Ascending aorta (tissue), 2 donors: Measurements from ENCODE around the gene TRERF1. TPM values are rescaled to one million over a fixed set of nuclear protein-coding genes. Genes with fewer than 3 reads are reported as not detected.

Experiments used
- DNase-seq, 2 donors: peaks; one replicate each; pipeline ENCODE4 v3.0.0-alpha.2; 2019; ENCODE audit warnings: low spot score in 2 of 2
- H3K27ac ChIP-seq, 2 donors: fragments of 200-600 bp; sonication (generic); one replicate each; pipeline ENCODE4 v1.5.1; 2016 to 2017; ENCODE audit warnings: mild to moderate bottlenecking in 1 of 2
- H3K27me3 ChIP-seq: fragments of 200-600 bp; sonication (generic); one replicate; pipeline ENCODE4 v1.5.1; 2017
- H3K36me3 ChIP-seq, 2 donors: fragments of 200-600 bp; sonication (generic); one replicate each; pipeline ENCODE4 v1.5.1; 2016
- H3K4me1 ChIP-seq, 2 donors: fragments of 200-600 bp; sonication (generic); one replicate each; pipeline ENCODE4 v1.5.1; 2016 to 2017; ENCODE audit warnings: mild to moderate bottlenecking in 1 of 2
- H3K4me3 ChIP-seq, 2 donors: fragments of 200-600 bp; sonication (generic); one replicate each; pipeline ENCODE4 v1.5.1; 2016 to 2017; ENCODE audit warnings: mild to moderate bottlenecking in 1 of 2
- H3K9me3 ChIP-seq, 2 donors: fragments of 200-600 bp; sonication (generic); one replicate each; pipeline ENCODE4 v1.5.1; 2016
- CTCF ChIP-seq, 3 experiments: fragments of 200-600 bp in 2 of 3; fragments of 450-650 bp in 1 of 3; sonication (generic) in 2 of 3; IDR thresholded peaks; one replicate each; pipeline ENCODE4 v1.5.1; 2016 to 2019; ENCODE audit warnings: antibody characterized with exemption in 3 of 3, mild to moderate bottlenecking in 1 of 3, moderate library complexity in 1 of 3
- intact Hi-C: fragments of 100-400 bp; cut with DNase I; formaldehyde crosslinking; loops from one replicate; pipeline ENCODE4 v1.15.1; 2023
- total RNA-seq: library from RNA; depleted of rRNA; stranded (reverse); fragments of >200 nt; gene quantifications from one replicate; pipeline ENCODE4 v1.1.0, GENCODE V29; 2016

The TRERF1 gene
- total RNA-seq, 1 donor from 2014 or later = 34.1 TPM

DNA sequence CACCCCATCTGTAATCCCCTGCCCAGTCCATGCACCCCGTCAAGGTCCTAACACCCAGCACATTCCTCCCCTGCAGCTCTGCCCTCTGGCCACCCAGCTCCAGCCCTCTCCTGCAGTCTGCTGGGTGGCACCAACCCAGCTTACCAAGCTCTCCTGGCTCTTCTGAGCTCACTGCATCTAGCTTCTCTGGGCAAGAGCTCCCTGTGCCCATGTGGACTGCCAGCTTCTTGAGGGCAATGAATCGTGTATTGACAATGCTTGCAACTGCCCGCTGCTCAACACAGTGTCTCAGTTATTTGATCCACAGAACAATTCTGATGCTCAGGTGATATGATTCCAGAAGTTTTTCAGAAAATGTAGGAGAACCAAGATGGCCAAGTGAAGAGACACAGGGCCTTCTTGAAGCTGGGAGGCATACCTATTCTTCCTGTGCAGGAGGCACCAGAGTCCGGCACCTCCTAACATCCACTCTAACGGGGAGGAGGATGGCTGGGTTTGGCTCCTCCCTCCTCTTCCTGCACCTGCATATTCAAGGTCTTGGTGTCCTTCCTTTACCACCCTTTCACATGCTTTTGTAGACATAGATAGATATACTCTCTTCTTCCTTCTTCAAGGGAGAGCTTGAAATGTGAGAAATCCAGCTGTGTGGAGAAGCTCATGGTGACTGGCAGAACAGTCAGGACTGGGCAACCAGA lies 85.6 kb downstream of the TRERF1 start:
- intact Hi-C loops = no loop called here
- DNase-seq = no peak
- Histone ChIP-seq H3K27me3 (no peaks in the 10 kb centered on the region), H3K4me1 (no peaks in the 10 kb centered on the region), H3K36me3 (no peaks in the 10 kb centered on the region), H3K4me3 (no peak overlapping the region), H3K27ac (no peak overlapping the region), H3K9me3 (no peaks in the 10 kb centered on the region)
- no peak for TF ChIP-seq CTCF (IDR thresholded peaks at IDR 0.05)

DNA sequence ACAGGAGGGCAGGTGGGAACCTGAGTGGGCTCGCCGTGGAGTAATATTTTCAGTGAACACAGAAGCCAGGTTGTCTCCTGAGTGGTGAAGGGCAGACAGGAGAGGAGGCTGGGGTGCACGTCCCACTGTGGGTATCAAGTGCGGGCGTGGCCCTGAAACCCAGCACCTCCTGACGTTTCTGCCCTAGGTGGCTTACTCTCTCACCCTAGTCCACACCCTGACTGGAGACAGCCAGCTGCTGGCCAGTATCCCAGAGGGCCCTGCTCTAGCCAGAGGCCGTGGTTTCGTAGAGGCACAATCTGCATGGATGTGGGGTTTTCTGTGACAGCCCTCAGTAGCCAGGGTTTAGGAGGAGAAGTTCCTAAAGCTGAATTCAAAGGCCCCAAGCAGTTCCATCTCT lies 86.7 kb downstream of the TRERF1 start:
- DNase-seq = no peak
- no peaks in the 10 kb centered on the region for H3K27me3 ChIP-seq
- no peak overlapping the region for H3K4me3 ChIP-seq
- intact Hi-C loops = no loop called here
- H3K27ac ChIP-seq = no peak overlapping the region
- no peaks in the 10 kb centered on the region for H3K9me3 ChIP-seq
- no peaks in the 10 kb centered on the region for H3K36me3 ChIP-seq
- H3K4me1 ChIP-seq = no peaks in the 10 kb centered on the region
- no peak for TF ChIP-seq CTCF (IDR thresholded peaks at IDR 0.05)

DNA sequence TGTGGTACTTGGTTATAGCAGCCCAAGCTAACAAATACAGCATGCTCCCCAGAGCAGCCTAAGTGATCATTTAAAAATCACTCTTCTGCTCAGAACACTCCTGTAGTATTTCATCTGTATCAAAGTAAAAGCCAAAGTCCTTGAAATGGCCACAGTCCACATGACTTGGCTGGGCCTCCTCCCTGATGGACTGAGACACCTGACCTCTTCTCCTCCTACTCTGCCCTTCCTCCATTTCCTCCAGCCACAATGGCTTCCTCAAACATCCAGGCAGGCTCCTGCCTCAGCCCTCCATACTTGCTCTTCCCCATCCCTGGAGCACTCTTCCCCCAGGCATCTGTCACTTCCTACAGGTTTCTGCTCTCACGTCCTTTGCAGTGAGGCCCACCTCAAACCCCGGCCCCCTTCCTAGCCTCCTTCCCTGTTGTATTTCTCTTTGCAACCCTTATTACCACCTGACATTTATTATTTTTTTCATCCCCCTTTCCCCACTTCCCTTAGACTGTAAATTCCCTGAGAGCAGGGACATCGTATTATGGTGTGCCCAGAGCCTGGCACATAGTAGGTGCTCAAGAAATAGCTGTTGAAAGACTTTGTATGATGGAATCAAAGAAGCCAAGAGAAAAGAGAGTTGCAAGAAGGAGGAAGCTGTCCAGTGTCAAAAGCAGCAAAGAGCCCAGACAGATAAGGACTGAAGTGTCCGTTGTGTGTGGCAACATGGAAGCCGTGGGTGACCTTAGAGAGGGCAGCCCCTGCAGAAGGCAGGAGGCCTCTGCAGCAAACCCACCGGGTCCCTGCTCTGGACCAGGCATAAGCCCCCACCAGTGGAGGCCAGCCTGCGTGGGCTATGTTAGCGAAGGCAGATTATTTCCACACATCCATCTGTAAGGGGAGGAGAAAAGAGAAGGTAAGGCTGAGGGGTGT lies 87.5 kb downstream of the TRERF1 start:
- H3K9me3 ChIP-seq = no peaks in the 10 kb centered on the region
- intact Hi-C loops = no loop called here
- no peak for DNase-seq

DNA sequence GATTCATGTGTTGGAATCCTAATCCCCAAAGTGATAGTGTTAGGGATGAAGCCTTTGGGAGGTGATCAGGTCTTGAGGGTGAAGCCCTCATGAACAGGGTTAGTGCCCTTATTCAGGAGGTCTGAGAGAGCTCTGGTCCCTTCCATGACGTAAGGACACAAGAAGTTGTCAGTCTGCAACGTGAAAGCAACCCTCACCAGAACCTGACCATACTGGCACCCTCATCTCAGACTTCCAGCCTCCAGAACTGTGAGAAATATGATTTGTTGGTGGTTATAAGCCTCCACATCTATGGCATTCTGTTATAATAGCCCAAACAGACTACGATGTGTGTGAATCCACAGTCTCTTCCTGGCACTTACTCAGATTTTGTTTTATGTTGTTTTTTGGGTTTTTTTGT lies 90.7 kb downstream of the TRERF1 start:
- DNase-seq = no peak
- intact Hi-C loops = no loop called here
- Histone ChIP-seq H3K9me3 (no peaks in the 10 kb centered on the region), H3K4me1 (no peaks in the 10 kb centered on the region), H3K27ac (no peak overlapping the region), H3K36me3 (no peaks in the 10 kb centered on the region), H3K27me3 (no peaks in the 10 kb centered on the region), H3K4me3 (no peak overlapping the region)
- TF ChIP-seq CTCF (IDR thresholded peaks at IDR 0.05) = no peak

More for the DNA sequence above, 87.5 kb downstream of the TRERF1 start:
- no peaks in the 10 kb centered on the region for H3K36me3 ChIP-seq
- H3K27me3 ChIP-seq = no peaks in the 10 kb centered on the region
- no peak for TF ChIP-seq CTCF (IDR thresholded peaks at IDR 0.05)
- no peak overlapping the region for H3K27ac ChIP-seq
- no peaks in the 10 kb centered on the region for H3K4me1 ChIP-seq
- H3K4me3 ChIP-seq = no peak overlapping the region

GRCh38 chr6:42359021-42359420 lies 92.7 kb downstream of the TRERF1 start:
- Histone ChIP-seq H3K36me3 (no peaks in the 10 kb centered on the region), H3K4me3 (no peak overlapping the region), H3K9me3 (no peaks in the 10 kb centered on the region), H3K27ac (no peak overlapping the region), H3K4me1 (no peaks in the 10 kb centered on the region), H3K27me3 (no peaks in the 10 kb centered on the region)
- intact Hi-C loops = no loop called here
- DNase-seq = no peak
- no peak for TF ChIP-seq CTCF (IDR thresholded peaks at IDR 0.05)
